ENCODE measurements around the gene ZNF197.
A peak's percentile ranks its signal among the peaks of the same experiment; 100 is the strongest.

Gene ZNF197

DNA sequence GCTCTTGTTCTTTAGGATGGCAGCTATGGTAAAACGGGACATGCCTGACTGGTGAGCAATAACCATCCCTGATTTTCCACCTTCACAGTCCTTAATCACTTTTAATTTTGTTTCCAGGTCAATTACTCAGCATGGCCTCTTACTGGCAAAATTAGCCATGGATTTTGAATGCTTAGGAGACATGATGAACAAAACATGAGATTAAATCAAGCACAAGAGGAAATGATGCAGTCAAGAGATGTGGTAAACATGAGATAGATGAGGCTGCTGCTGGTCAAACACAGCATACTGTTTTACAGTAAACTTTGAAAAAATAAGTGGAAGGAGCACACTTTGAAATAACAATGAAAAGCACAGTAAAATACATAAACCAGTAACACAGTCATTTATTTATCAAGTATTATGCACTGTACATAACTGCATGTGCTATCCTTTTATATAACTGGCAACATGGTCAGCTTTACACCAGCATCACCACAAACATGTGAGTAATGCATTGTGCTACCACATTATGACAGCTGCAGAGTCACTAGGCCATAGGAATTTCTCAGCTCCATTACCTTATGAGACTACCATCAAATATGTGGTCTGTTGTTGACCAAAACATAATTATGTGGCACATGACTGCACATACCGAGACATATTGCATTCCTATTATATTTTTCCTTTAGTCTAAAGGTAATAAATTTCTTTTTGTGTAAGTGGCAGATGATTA is 57.5 kb downstream of the ZNF197 start:
- peaks cover 16% of the 10 kb centered on the region for H3K27me3 Mint-ChIP-seq

DNA sequence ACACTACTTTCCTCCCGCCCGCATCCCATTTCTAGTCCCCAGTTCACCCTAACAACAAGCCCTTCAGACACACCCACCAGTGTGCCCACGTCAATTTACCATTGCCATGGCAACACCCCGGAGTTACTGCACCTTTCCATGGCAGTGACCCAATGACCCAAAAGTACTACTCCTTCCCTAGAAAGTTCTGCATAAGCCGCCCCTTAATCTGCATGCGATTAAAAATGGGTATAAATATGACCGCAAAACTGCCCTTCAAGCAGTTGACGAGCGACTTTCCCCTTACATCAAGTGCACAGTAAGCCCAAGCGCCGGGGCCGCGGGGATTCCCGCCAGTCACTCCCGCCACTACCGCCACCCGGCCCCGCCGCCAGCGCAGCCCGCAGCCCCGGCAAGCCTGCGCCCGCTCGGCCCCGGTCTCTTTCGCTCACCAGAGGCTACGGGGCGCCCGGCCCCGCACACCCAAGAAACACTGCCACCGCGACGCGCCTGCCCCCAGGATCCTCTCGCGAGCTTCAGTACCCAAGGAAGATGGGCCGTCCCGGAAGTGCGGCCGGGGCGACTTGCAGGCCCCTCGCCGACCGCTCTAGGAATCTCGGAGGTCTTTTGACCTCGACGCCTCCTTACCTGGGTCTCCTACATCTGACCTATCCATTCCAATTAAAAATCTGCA is 60.4 kb downstream of the ZNF197 start:
- peaks cover 27% of the 10 kb centered on the region for H3K36me3 Mint-ChIP-seq
- no peak overlapping the region for H3K27ac Mint-ChIP-seq
- H3K4me1 Mint-ChIP-seq: peaks cover 11% of the 10 kb centered on the region
- CTCF ChIA-PET: no interaction called here
- H3K4me3 Mint-ChIP-seq: peak overlapping the region; percentile 71
- H3K9me3 Mint-ChIP-seq: peaks cover 54% of the 10 kb centered on the region
- peaks cover 16% of the 10 kb centered on the region for H3K27me3 Mint-ChIP-seq
- DNase-seq: peak; percentile 67

More for the DNA sequence above, 57.5 kb downstream of the ZNF197 start:
- Mint-ChIP-seq H3K9me3 (peaks cover 48% of the 10 kb centered on the region), H3K36me3 (peaks cover 27% of the 10 kb centered on the region), H3K4me1 (peaks cover 11% of the 10 kb centered on the region), H3K27ac (no peak overlapping the region), H3K4me3 (no peak overlapping the region)
- DNase-seq: no peak
- CTCF ChIA-PET: no interaction called here

DNA sequence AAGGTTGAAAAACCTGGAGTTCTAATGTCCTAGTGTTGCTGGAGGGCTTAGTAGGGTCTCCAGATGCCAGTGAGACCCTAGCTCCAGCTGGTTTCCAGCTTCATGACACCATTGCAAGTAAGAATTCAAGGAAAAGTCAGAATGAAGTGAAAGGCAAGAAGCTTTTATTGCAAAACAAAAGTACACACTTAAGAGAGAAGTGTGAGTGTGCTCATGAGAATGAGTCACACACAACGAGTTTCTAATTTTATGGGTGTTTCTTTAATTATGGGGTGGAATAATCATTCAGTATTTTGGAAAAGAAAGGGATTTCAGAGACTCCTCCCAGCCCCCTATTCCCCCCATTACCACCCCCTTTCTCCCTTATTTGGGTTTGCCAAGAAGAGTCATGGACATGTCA is 63.1 kb downstream of the ZNF197 start:
- no peak overlapping the region for H3K4me3 Mint-ChIP-seq
- CTCF ChIA-PET: no interaction called here
- no peak for DNase-seq
- no peak overlapping the region for H3K27ac Mint-ChIP-seq
- peaks cover 11% of the 10 kb centered on the region for H3K4me1 Mint-ChIP-seq
- H3K9me3 Mint-ChIP-seq: peaks cover 56% of the 10 kb centered on the region
- peaks cover 23% of the 10 kb centered on the region for H3K27me3 Mint-ChIP-seq
- H3K36me3 Mint-ChIP-seq: peaks cover 24% of the 10 kb centered on the region
